H1 (cell line): Measurements from ENCODE around the gene RIPPLY3. TPM values are rescaled to one million over a fixed set of nuclear protein-coding genes. Genes with fewer than 3 reads are reported as not detected.

Experiments
- CTCF ChIA-PET: fragments of 300-600 bp; sonication (Branson Sonifier 250); formaldehyde crosslinking; loops from one replicate; lab custom pipeline; 2021; ENCODE audit not compliant: partially characterized antibody; lab: Charles Lee
- POLR2A ChIA-PET: fragments of 300-600 bp; sonication (Branson Sonifier 250); formaldehyde crosslinking; loops from one replicate; lab custom pipeline; 2021; ENCODE audit warnings: inconsistent platforms; ENCODE audit not compliant: partially characterized antibody; lab: Charles Lee
- DNase-seq, 2 experiments: peaks; one replicate each; pipeline versions ENCODE4 v3.0.0 to v3.0.0-alpha.2; 2010 to 2022; ENCODE audit warnings: low spot score in 2 of 2, low read depth in 1 of 2, mixed read lengths in 1 of 2
- FAIRE-seq: peaks from 2 replicates; lab custom pipeline; 2011; peaks lifted over from hg19 to GRCh38; lab: Jason Lieb, UNC
- H2AFZ ChIP-seq: 2 replicates; pipeline ENCODE4 v1.8.1; 2012; ENCODE audit warnings: low read length, inconsistent platforms
- H2AK5ac ChIP-seq: 2 replicates; pipeline ENCODE4 v1.6.1; 2013; ENCODE audit warnings: low read depth, low read length
- H2BK120ac ChIP-seq: replicated peaks from 2 replicates; pipeline ENCODE3; 2013; ENCODE audit warnings: low read depth, low read length, inconsistent platforms
- H2BK12ac ChIP-seq: 2 replicates; pipeline ENCODE4 v1.6.1; 2013; ENCODE audit warnings: low read depth, low read length
- H2BK15ac ChIP-seq: 2 replicates; pipeline ENCODE4 v1.6.1; 2013; ENCODE audit warnings: low read length
- H2BK20ac ChIP-seq: 2 replicates; pipeline ENCODE4 v1.6.1; 2013; ENCODE audit warnings: low read length
- H2BK5ac ChIP-seq: 2 replicates; pipeline ENCODE4 v1.6.1; 2013; ENCODE audit warnings: low read depth, low read length
- H3K14ac ChIP-seq: 2 replicates; pipeline ENCODE4 v1.6.1; 2013; ENCODE audit warnings: inconsistent platforms; ENCODE audit not compliant: insufficient read length
- H3K18ac ChIP-seq: 2 replicates; pipeline ENCODE4 v1.6.1; 2013; ENCODE audit warnings: low read length; ENCODE audit errors: extremely low read depth
- H3K23ac ChIP-seq: 2 replicates; pipeline ENCODE4 v1.6.1; 2013; ENCODE audit warnings: inconsistent platforms; ENCODE audit not compliant: insufficient read length
- H3K23me2 ChIP-seq: 2 replicates; pipeline ENCODE4 v1.6.1; 2013; ENCODE audit warnings: low read depth, low read length
- H3K27ac ChIP-seq: 2 replicates; pipeline ENCODE4 v1.6.1; 2011; ENCODE audit warnings: low read depth, low read length, inconsistent platforms
- H3K27me3 ChIP-seq, 4 experiments: replicated peaks in 1 of 4; 1 replicate in 1 of 4; 2 replicates in 3 of 4; pipeline versions ENCODE4 v1.6.1 to v1.8.1; 2011 to 2013; ENCODE audit warnings: low read length in 3 of 4, mild to moderate bottlenecking in 3 of 4, inconsistent platforms in 2 of 4, mixed read lengths in 2 of 4, moderate library complexity in 1 of 4; ENCODE audit not compliant: control insufficient read depth in 3 of 4, insufficient read depth in 3 of 4; ENCODE audit errors: extremely low read depth in 1 of 4
- H3K36me3 ChIP-seq, 4 experiments: 2 replicates each; pipeline versions ENCODE4 v1.6.1 to v1.8.1; 2011 to 2013; ENCODE audit warnings: mild to moderate bottlenecking in 4 of 4, low read length in 3 of 4, moderate library complexity in 2 of 4, control low read depth in 1 of 4, inconsistent platforms in 1 of 4; ENCODE audit not compliant: insufficient read depth in 4 of 4, control insufficient read depth in 2 of 4
- H3K4ac ChIP-seq: replicated peaks from 2 replicates; pipeline ENCODE3; 2013; ENCODE audit warnings: low read length, low read depth, mixed read lengths, inconsistent platforms; ENCODE audit not compliant: insufficient read length
- H3K4me1 ChIP-seq, 4 experiments: replicated peaks in 1 of 4; 1 replicate in 1 of 4; 2 replicates in 3 of 4; pipeline versions ENCODE4 v1.6.1 to v1.8.1; 2011 to 2013; ENCODE audit warnings: low read length in 3 of 4, inconsistent platforms in 2 of 4, mixed read lengths in 1 of 4; ENCODE audit not compliant: insufficient read depth in 4 of 4, control insufficient read depth in 3 of 4
- H3K4me2 ChIP-seq, 2 experiments: 2 replicates each; pipeline versions ENCODE4 v1.6.1 to v1.8.1; 2011 to 2013; ENCODE audit warnings: low read depth in 2 of 2, low read length in 2 of 2, control low read depth in 1 of 2, inconsistent platforms in 1 of 2, mild to moderate bottlenecking in 1 of 2; ENCODE audit not compliant: insufficient read depth in 1 of 2
- H3K4me3 ChIP-seq, 4 experiments: fragments of 200-600, 300-600 bp in 1 of 4; sonication (generic), shearing (Covaris generic), sonication (Bioruptor Twin) in 1 of 4; 2 replicates each; pipeline versions ENCODE4 v1.5.1 to v1.8.1; 2011 to 2016; ENCODE audit warnings: low read length in 4 of 4, low read depth in 3 of 4, control low read depth in 2 of 4, inconsistent platforms in 2 of 4, mild to moderate bottlenecking in 2 of 4, mixed read lengths in 1 of 4, moderate library complexity in 1 of 4; ENCODE audit not compliant: insufficient read depth in 2 of 4; ENCODE audit errors: extremely low read depth in 1 of 4
- H3K56ac ChIP-seq: replicated peaks from 2 replicates; pipeline ENCODE3; 2013; ENCODE audit warnings: low read depth, mild to moderate bottlenecking, mixed read lengths, low read length, inconsistent platforms; ENCODE audit not compliant: insufficient read length
- H3K79me1 ChIP-seq: 2 replicates; pipeline ENCODE4 v1.6.1; 2013; ENCODE audit warnings: low read depth, low read length, control low read depth
- H3K79me2 ChIP-seq, 2 experiments: 2 replicates each; pipeline versions ENCODE4 v1.6.1 to v1.8.1; 2012 to 2013; ENCODE audit warnings: low read length in 2 of 2, mild to moderate bottlenecking in 2 of 2, inconsistent platforms in 1 of 2; ENCODE audit not compliant: insufficient read depth in 2 of 2, control insufficient read depth in 1 of 2
- H3K9ac ChIP-seq, 4 experiments: replicated peaks in 1 of 4; 1 replicate in 1 of 4; 2 replicates in 3 of 4; pipeline versions ENCODE4 v1.6.1 to v1.8.1; 2011 to 2013; ENCODE audit warnings: low read depth in 3 of 4, low read length in 3 of 4, control low read depth in 2 of 4, mild to moderate bottlenecking in 2 of 4, moderate library complexity in 2 of 4, inconsistent platforms in 1 of 4; ENCODE audit errors: extremely low read depth in 1 of 4
- H3K9me3 ChIP-seq, 2 experiments: 2 replicates each; pipeline versions ENCODE4 v1.6.1 to v1.8.1; 2012 to 2013; ENCODE audit warnings: mild to moderate bottlenecking in 2 of 2, moderate library complexity in 2 of 2, control low read depth in 1 of 2, inconsistent platforms in 1 of 2, low read depth in 1 of 2, low read length in 1 of 2, mixed read lengths in 1 of 2; ENCODE audit not compliant: insufficient read depth in 2 of 2
- H4K20me1 ChIP-seq, 2 experiments: replicated peaks in 1 of 2; 2 replicates each; pipeline versions ENCODE3 to v1.8.1; 2011 to 2013; ENCODE audit warnings: inconsistent platforms in 2 of 2, low read length in 2 of 2, mild to moderate bottlenecking in 1 of 2; ENCODE audit not compliant: insufficient read depth in 2 of 2, control insufficient read depth in 1 of 2
- H4K5ac ChIP-seq: 2 replicates; pipeline ENCODE4 v1.6.1; 2013; ENCODE audit warnings: low read length, low read depth, mixed read lengths, inconsistent platforms; ENCODE audit not compliant: insufficient read length
- H4K8ac ChIP-seq: 2 replicates; pipeline ENCODE4 v1.8.0; 2013; ENCODE audit warnings: mild to moderate bottlenecking, moderate library complexity, low read length, inconsistent platforms; ENCODE audit not compliant: insufficient read depth; ENCODE audit errors: extremely low read depth
- H4K91ac ChIP-seq: replicated peaks from 2 replicates; pipeline ENCODE3; 2013; ENCODE audit warnings: low read length, mixed read lengths, inconsistent platforms; ENCODE audit not compliant: insufficient read length
- MAX ChIP-seq: IDR thresholded peaks from 2 replicates; pipeline ENCODE4 v1.6.1; 2012; ENCODE audit warnings: inconsistent platforms
- WGBS, 2 experiments: shearing (Covaris generic) in 1 of 2; methylation state at CpG; one replicate each; pipeline versions ENCODE4 v1.1.6 to v1.1.7; 2013 to 2015; ENCODE audit warnings: low lambda C conversion rate in 2 of 2, mixed read lengths in 2 of 2, inconsistent platforms in 1 of 2, low coverage in 1 of 2, missing lambda C conversion rate in 1 of 2; ENCODE audit not compliant: insufficient replicate concordance in 2 of 2, insufficient coverage in 1 of 2, insufficient read length in 1 of 2; ENCODE audit errors: extremely low coverage in 1 of 2, missing lambda C conversion rate in 1 of 2; 5-methylcytosine and 5-hydroxymethylcytosine counted together
- polyA plus RNA-seq, 7 experiments: library from polyadenylated mRNA; depleted of rRNA in 3 of 7; stranded (reverse) in 5 of 7; unstranded in 2 of 7; fragments of >200 nt in 5 of 7; fragments of 200-250 nt in 2 of 7; gene quantifications; 1 replicate in 5 of 7; 2 replicates in 1 of 7; 4 replicates in 1 of 7; pipeline versions ENCODE4 v1.2.1 to v1.2.3, GENCODE V29; 2011 to 2013; ENCODE audit warnings: missing spikeins in 2 of 7, mixed read lengths in 2 of 7
- total RNA-seq: library from RNA; stranded (reverse); fragmentation: NEBNext Ultra II Directional; extraction: Animal tissue kit (Norgen Biotek cat#: 25700); gene quantifications from 2 replicates; pipeline ENCODE4 v1.2.1, GENCODE V29; 2021

RIPPLY3 gene
- total and polyA plus RNA-seq, 2 of the 8 experiments (the other 6 are each of a cell fraction or from before 2014, with no cell fraction given), result 2.0 to 2.2 TPM

- Histone ChIP-seq H3K79me1 (no peaks in the 10 kb centered on the region), H2BK12ac (no peak overlapping the region), H3K4me2 (no peak overlapping the region), H2AFZ (no peak overlapping the region), H3K23me2 (peaks cover 10% of the 10 kb centered on the region; the same call in 1 of the 2 replicates), H2BK20ac (no peak overlapping the region), H2BK120ac (no peak overlapping the region), H3K14ac (no peak overlapping the region), H3K23ac (no peak overlapping the region), H2BK5ac (no peak overlapping the region), H3K56ac (no peak overlapping the region), H4K20me1 (no peaks in the 10 kb centered on the region), H3K4me3 (no peak overlapping the region), H2AK5ac (no peak overlapping the region), H3K4ac (no peak overlapping the region), H4K8ac (no peak overlapping the region), H3K27ac (no peak overlapping the region), H3K79me2 (no peaks in the 10 kb centered on the region), H4K91ac (no peak overlapping the region), H3K27me3 (peaks cover 0 to 15% (median 6%) of the 10 kb centered on the region in 4 experiments; a peak in 5 of 7 replicates), H3K9ac (no peak overlapping the region), H3K9me3 (no peaks in the 10 kb centered on the region), H2BK15ac (no peak overlapping the region), H3K4me1 (peaks cover 1 to 5% (median 3%) of the 10 kb centered on the region in 4 experiments; a peak in 6 of 7 replicates), H3K36me3 (no peaks in the 10 kb centered on the region), H4K5ac (no peak overlapping the region), H3K18ac (no peak overlapping the region)
- 77% methylated on average over 5 of the region's 5 CpGs; no CpG with 5 or more reads in 1 of the 2 experiments for WGBS, 2 experiments
- FAIRE-seq, result no peak
- no peak for DNase-seq
- POLR2A ChIA-PET, result interaction anchor here (1.2 to 1.4 kb wide), 5 partner anchors 9 to 96 kb away, joined by 3 to 4 read pairs (median 3); no protein-coding TSS in a partner anchor
- no peak for TF ChIP-seq MAX
- CTCF ChIA-PET, result interaction anchor here (0.6 to 6.3 kb wide), 42 partner anchors 8 to 724 kb away, joined by 3 to 89 read pairs (median 4); partner anchors contain the start of gene HLCS
These were observed 30.2 kb upstream of the RIPPLY3 start for GRCh38 chr21:36976228-36976861.
